Small intestine (tissue), 7 donors: ENCODE measurements around the gene RBBP7. TPM values are rescaled to one million over a fixed set of nuclear protein-coding genes. Genes with fewer than 3 reads are reported as not detected.

Experiments
- DNase-seq, 2 donors: peaks; one replicate each; pipeline versions ENCODE4 v3.0.0 to v3.0.0-alpha.2; 2013
- FAIRE-seq: peaks from 2 replicates; lab custom pipeline; 2012; peaks lifted over from hg19 to GRCh38; lab: Jason Lieb, UNC
- H3K27ac ChIP-seq, 3 donors: one replicate each; pipeline ENCODE4 v1.5.1; 2013; ENCODE audit warnings: low read length in 2 of 3, mild to moderate bottlenecking in 2 of 3, control low read depth in 1 of 3, inconsistent platforms in 1 of 3, low read depth in 1 of 3, moderate library complexity in 1 of 3
- H3K27me3 ChIP-seq, 3 donors: one replicate each; pipeline ENCODE4 v1.6.1; 2013; ENCODE audit warnings: low read length in 3 of 3, inconsistent platforms in 1 of 3; ENCODE audit not compliant: control insufficient read depth in 3 of 3, insufficient read depth in 3 of 3
- H3K36me3 ChIP-seq, 3 donors: one replicate each; pipeline ENCODE4 v1.6.1; 2013; ENCODE audit warnings: low read length in 3 of 3, inconsistent platforms in 1 of 3, low read depth in 1 of 3, mild to moderate bottlenecking in 1 of 3, moderate library complexity in 1 of 3; ENCODE audit not compliant: control insufficient read depth in 3 of 3, insufficient read depth in 2 of 3
- H3K4me1 ChIP-seq, 3 donors: one replicate each; pipeline ENCODE4 v1.6.1; 2013; ENCODE audit warnings: low read length in 2 of 3, inconsistent platforms in 1 of 3, low read depth in 1 of 3, mild to moderate bottlenecking in 1 of 3, moderate library complexity in 1 of 3; ENCODE audit not compliant: control insufficient read depth in 3 of 3, insufficient read depth in 2 of 3
- H3K4me3 ChIP-seq, 3 donors: one replicate each; pipeline ENCODE4 v1.5.1; 2013; ENCODE audit warnings: low read length in 3 of 3, control low read depth in 1 of 3, inconsistent platforms in 1 of 3, low read depth in 1 of 3, mild to moderate bottlenecking in 1 of 3, moderate library complexity in 1 of 3
- H3K9me3 ChIP-seq, 2 donors: one replicate each; pipeline ENCODE4 v1.6.1; 2013; ENCODE audit warnings: low read depth in 1 of 2, low read length in 1 of 2; ENCODE audit not compliant: control insufficient read depth in 2 of 2, insufficient read depth in 1 of 2
- WGBS, 3 donors: extraction: QIAGEN DNeasy Blood & Tissue Kit; methylation state at CpG; one replicate each; pipeline ENCODE4 v1.1.7; 2013; 5-methylcytosine and 5-hydroxymethylcytosine counted together
- polyA plus RNA-seq, 4 donors: library from polyadenylated mRNA; stranded (reverse) in 3 of 4; unstranded in 1 of 4; fragments of 200-250 nt in 3 of 4; fragments of 120-200 nt in 1 of 4; gene quantifications; one replicate each; pipeline versions ENCODE4 v1.2.1 to v1.2.3, GENCODE V29; 2013
- donor health status: healthy with polysubstance abuse.
- donor health status: control.
- donor health status: control.
- donor health status: Bipolar disorder and iron deficiency.
- donor health status: healthy.

RBBP7 gene
- polyA plus RNA-seq, 4 donors, result 50.5 to 126 (median 89.5) TPM

GRCh38 chrX:16897445-16897844 is 27.3 kb upstream of the RBBP7 start:
- no peaks in the 10 kb centered on the region for H3K27me3 ChIP-seq
- H3K36me3 ChIP-seq, result no peaks in the 10 kb centered on the region
- no peak for DNase-seq
- H3K27ac ChIP-seq, result no peak overlapping the region
- 80 to 85% methylated on average over 2 of the region's 2 CpGs; no CpG with 5 or more reads in 1 of the 3 donors for WGBS, 3 donors
- H3K4me3 ChIP-seq, result no peak overlapping the region
- no peaks in the 10 kb centered on the region for H3K9me3 ChIP-seq
- FAIRE-seq, result no peak
- H3K4me1 ChIP-seq, result no peaks in the 10 kb centered on the region

- DNase-seq, result peak; percentile 78 to 80
- no peak for FAIRE-seq
Measured at GRCh38 chrX:16892504-16893362, 22.6 kb upstream of the RBBP7 start.

GRCh38 chrX:16885628-16886027 is 15.5 kb upstream of the RBBP7 start:
- Histone ChIP-seq H3K27me3 (no peaks in the 10 kb centered on the region), H3K36me3 (no peaks in the 10 kb centered on the region), H3K9me3 (no peaks in the 10 kb centered on the region), H3K4me1 (no peaks in the 10 kb centered on the region), H3K4me3 (no peak overlapping the region), H3K27ac (no peak overlapping the region)
- no peak for DNase-seq
- 92 to 100% (median 95%) methylated on average over 1 of the region's 1 CpG for WGBS, 3 donors
- FAIRE-seq, result no peak

More at GRCh38 chrX:16892504-16893362, 22.6 kb upstream of the RBBP7 start:
- WGBS, 3 donors, result 10 to 14% (median 11%) methylated on average over 9 of the region's 9 CpGs
- no peaks in the 10 kb centered on the region for H3K4me1 ChIP-seq
- no peaks in the 10 kb centered on the region for H3K36me3 ChIP-seq
- H3K27me3 ChIP-seq, result no peaks in the 10 kb centered on the region
- H3K27ac ChIP-seq, result no peak overlapping the region
- no peaks in the 10 kb centered on the region for H3K9me3 ChIP-seq
- no peak overlapping the region for H3K4me3 ChIP-seq

- Histone ChIP-seq H3K4me1 (no peaks in the 10 kb centered on the region), H3K4me3 (peak overlapping the region in 1 of 3 donors; percentile 62), H3K27me3 (no peaks in the 10 kb centered on the region), H3K9me3 (no peaks in the 10 kb centered on the region), H3K36me3 (no peaks in the 10 kb centered on the region), H3K27ac (no peak overlapping the region)
- no peak for FAIRE-seq
- no peak for DNase-seq
- 55 to 74% (median 67%) methylated on average over 3 of the region's 3 CpGs for WGBS, 3 donors
Measured at GRCh38 chrX:16883487-16883804, 13.3 kb upstream of the RBBP7 start.

- peak overlapping the region; percentile 15 to 62 (median 51) for H3K4me3 ChIP-seq
- no peaks in the 10 kb centered on the region for H3K4me1 ChIP-seq
- DNase-seq (peak; percentile 59 to 70), FAIRE-seq (no peak)
- no peaks in the 10 kb centered on the region for H3K36me3 ChIP-seq
- H3K9me3 ChIP-seq, result no peaks in the 10 kb centered on the region
- H3K27ac ChIP-seq, result peak overlapping the region in 2 of 3 donors; percentile 81 to 82
- WGBS, 3 donors, result 0 to 12% (median 3%) methylated on average over 26 to 27 of the region's 27 CpGs
- H3K27me3 ChIP-seq, result no peaks in the 10 kb centered on the region
Measured at GRCh38 chrX:16882702-16883486, 12.7 kb upstream of the RBBP7 start.

- no peaks in the 10 kb centered on the region for H3K9me3 ChIP-seq
- H3K27me3 ChIP-seq, result no peaks in the 10 kb centered on the region
- 8 to 18% (median 8%) methylated on average over 7 of the region's 7 CpGs for WGBS, 3 donors
- H3K36me3 ChIP-seq, result no peaks in the 10 kb centered on the region
- FAIRE-seq, result no peak
- H3K4me3 ChIP-seq, result peak overlapping the region in 2 of 3 donors; percentile 51 to 62
- peak; percentile 37 to 41 for DNase-seq
- peak overlapping the region in 1 of 3 donors; percentile 82 for H3K27ac ChIP-seq
- H3K4me1 ChIP-seq, result no peaks in the 10 kb centered on the region
Measured at GRCh38 chrX:16882169-16882568, 12.0 kb upstream of the RBBP7 start.

GRCh38 chrX:16876696-16877095 is 6.5 kb upstream of the RBBP7 start:
- Histone ChIP-seq H3K36me3 (no peaks in the 10 kb centered on the region), H3K9me3 (no peaks in the 10 kb centered on the region), H3K27ac (no peak overlapping the region), H3K4me3 (no peak overlapping the region), H3K4me1 (no peaks in the 10 kb centered on the region), H3K27me3 (no peaks in the 10 kb centered on the region)
- DNase-seq (no peak), FAIRE-seq (no peak)
- 11 to 42% (median 25%) methylated on average over 1 of the region's 1 CpG for WGBS, 3 donors

- Histone ChIP-seq H3K4me1 (no peaks in the 10 kb centered on the region), H3K4me3 (no peak overlapping the region), H3K9me3 (no peaks in the 10 kb centered on the region), H3K36me3 (no peaks in the 10 kb centered on the region), H3K27ac (no peak overlapping the region), H3K27me3 (peaks cover 0 to 3% (median 0%) of the 10 kb centered on the region in 3 donors)
- FAIRE-seq (no peak), DNase-seq (no peak)
- WGBS, 3 donors, result 70 to 88% (median 74%) methylated on average over 5 of the region's 5 CpGs
Measured at GRCh38 chrX:16874458-16875095, 4.4 kb upstream of the RBBP7 start.
